ENCODE results near the gene NMUR1. TPM values are rescaled to one million over a fixed set of nuclear protein-coding genes. Genes with fewer than 3 reads are reported as not detected.
"Not testable (repeated sequence)": the region's sequence is repeated elsewhere in the genome, so short reads cannot be mapped to it uniquely, and the experiment has no call there.

NMUR1 gene
- total RNA-seq, 2 experiments from 2014 or later: 0.89 to 0.94 TPM

DNA sequence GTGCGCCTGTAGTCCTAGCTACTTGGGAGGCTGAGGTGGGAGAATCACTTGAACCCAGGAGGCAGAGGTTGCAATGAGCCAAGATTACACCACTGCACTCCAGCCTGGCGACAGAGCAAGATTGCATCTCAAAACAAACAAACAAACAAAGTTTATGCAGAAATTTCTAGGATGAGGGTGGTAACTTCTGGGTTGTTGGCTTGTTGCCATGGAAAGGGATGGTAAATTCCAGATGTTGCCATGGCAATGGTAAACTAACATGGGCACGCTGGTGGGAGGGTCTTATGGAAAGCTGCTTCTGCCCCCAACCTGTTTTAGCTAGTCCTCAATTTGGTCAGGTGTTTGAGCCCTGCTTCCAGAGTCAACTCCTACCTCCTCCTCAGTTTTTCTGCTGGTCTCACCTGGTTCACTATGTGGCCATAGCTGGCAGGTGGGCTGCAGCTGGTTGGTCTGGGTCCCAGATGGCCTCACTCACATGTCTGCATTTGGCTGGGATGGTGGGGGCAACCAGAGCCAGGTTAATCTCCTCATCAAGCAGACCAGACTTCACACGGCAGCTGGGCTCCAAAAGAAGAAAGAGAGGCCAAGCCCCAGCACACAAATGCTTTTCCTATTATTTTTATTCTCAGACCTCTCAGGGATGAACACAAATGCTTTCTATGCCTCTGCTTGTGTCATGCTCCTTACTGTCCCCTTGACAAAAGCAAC, 35.8 kb upstream of the NMUR1 start:
- H3K9me3 Mint-ChIP-seq: no peaks in the 10 kb centered on the region
- ATAC-seq (ENCODE audit: low read depth) (no peak), DNase-seq (no peak)
- H3K27me3 Mint-ChIP-seq: peaks cover 11% of the 10 kb centered on the region
- H3K36me3 Mint-ChIP-seq: no peaks in the 10 kb centered on the region
- POLR2A ChIA-PET: interaction anchor here (0.6 kb wide), 1 partner anchor 21 kb away, joined by 6 read pairs; no protein-coding TSS in a partner anchor
- H3K4me3 Mint-ChIP-seq: no peak overlapping the region
- H3K4me1 Mint-ChIP-seq: peaks cover 5% of the 10 kb centered on the region
- H3K27ac Mint-ChIP-seq: no peak overlapping the region

DNA sequence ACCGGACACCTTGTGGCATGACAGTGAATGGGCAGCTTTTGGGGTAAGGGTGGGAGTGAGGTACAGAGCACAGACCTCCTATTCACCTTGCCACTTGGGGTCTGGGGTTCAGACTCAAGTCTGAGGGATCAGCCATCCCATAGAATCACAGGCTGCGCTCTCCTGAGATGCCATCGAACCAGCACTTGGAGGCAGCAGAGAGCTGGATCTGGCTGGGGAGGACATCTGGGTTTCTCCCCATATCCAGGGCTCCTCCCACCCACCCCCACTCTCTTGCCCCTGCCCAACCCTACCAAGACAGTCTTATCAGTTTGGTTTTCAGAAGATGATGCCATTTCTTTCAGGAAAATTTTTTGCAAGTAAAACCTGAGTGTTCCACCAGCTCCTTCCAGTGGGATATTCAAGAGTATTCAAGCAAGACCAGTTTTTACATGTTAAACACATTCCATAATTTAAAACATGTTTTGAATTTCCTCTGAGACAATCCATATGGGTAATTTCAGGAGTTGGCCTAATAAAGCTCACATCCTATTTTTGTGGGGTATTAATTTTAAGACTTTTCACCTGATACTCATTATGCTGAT, 33.2 kb upstream of the NMUR1 start:
- no peaks in the 10 kb centered on the region for H3K36me3 Mint-ChIP-seq
- no peaks in the 10 kb centered on the region for H3K9me3 Mint-ChIP-seq
- DNase-seq (no peak), ATAC-seq (ENCODE audit: low read depth) (peak; percentile 71)
- H3K27ac Mint-ChIP-seq: no peak overlapping the region
- POLR2A ChIA-PET: interaction anchor here (0.6 kb wide), 2 partner anchors 9 to 111 kb away, joined by 3 to 5 read pairs; no protein-coding TSS in a partner anchor
- H3K27me3 Mint-ChIP-seq: peaks cover 9% of the 10 kb centered on the region
- H3K4me3 Mint-ChIP-seq: no peak overlapping the region
- peaks cover 1% of the 10 kb centered on the region for H3K4me1 Mint-ChIP-seq

DNA sequence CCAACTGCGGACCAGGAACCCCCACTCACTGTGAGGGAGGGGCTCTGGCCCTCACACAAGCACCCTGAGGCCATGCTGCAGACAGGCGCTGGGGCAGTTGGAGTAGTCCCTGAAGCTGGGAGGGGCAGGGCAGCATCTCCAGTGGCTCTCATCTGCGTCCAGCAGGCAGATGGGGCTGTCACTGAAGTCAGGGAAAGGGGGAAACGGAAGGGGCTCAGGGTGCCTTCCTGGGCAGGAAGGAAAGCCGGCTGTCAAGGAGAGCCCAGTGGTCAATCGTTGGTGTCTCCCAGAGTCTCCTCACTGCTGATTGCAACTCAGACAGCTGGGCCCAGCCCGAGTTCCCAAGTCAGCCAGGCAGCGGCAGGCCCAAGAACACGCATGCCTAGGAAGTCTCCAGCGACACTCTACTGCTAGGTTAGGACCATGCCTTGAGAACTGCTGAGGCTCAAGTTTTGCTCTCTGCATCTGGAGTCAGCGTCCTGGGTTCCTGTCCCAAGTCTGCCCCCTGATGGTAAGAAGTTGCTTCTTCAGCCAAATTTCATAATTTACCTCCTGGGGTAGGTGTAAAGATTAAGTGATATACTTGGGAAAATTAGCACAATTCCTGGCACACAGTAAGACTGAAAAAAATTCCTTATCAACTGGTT, 27.4 kb upstream of the NMUR1 start:
- POLR2A ChIA-PET: interaction anchor here (0.6 to 1.2 kb wide), 2 partner anchors 44 to 94 kb away, joined by 3 to 5 read pairs; partner anchors contain the start of gene NCL
- peaks cover 10% of the 10 kb centered on the region for H3K36me3 Mint-ChIP-seq
- peak overlapping the region; percentile 23 for H3K27ac Mint-ChIP-seq
- peak; percentile 51 for DNase-seq
- H3K4me1 Mint-ChIP-seq: peaks cover 17% of the 10 kb centered on the region
- no peak overlapping the region for H3K4me3 Mint-ChIP-seq
- ATAC-seq (ENCODE audit: low read depth): peak; percentile 96
- peaks cover 11% of the 10 kb centered on the region for H3K27me3 Mint-ChIP-seq
- peaks cover 9% of the 10 kb centered on the region for H3K9me3 Mint-ChIP-seq

DNA sequence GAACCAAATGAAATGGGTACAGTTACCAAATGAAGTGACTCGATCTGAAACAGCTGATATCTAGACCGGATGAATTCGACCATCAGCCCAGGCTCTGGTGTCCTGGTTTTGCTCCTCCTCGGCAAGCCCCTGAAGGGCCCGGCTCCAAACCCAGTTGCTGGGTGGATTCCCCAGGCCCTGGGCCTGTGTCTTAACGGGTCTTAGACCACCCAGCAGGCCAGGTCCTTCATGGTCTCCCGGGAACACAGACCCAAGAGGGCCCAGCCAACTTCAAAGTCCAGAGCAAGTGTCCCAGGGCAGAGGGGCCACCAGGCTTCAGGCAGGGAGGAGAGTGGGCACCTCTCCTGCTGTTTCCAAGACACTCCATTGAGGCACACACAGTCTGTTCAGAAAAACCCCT, 26.7 kb upstream of the NMUR1 start:
- H3K36me3 Mint-ChIP-seq: peaks cover 11% of the 10 kb centered on the region
- H3K4me1 Mint-ChIP-seq: peaks cover 17% of the 10 kb centered on the region
- no peak for ATAC-seq (ENCODE audit: low read depth)
- DNase-seq: no peak
- no peak overlapping the region for H3K4me3 Mint-ChIP-seq
- peaks cover 9% of the 10 kb centered on the region for H3K9me3 Mint-ChIP-seq
- H3K27ac Mint-ChIP-seq: peak overlapping the region; percentile 12
- peaks cover 12% of the 10 kb centered on the region for H3K27me3 Mint-ChIP-seq
- POLR2A ChIA-PET: interaction anchor here (0.8 to 0.9 kb wide), 2 partner anchors 23 to 93 kb away, joined by 3 to 4 read pairs; partner anchors contain the start of gene NCL

DNA sequence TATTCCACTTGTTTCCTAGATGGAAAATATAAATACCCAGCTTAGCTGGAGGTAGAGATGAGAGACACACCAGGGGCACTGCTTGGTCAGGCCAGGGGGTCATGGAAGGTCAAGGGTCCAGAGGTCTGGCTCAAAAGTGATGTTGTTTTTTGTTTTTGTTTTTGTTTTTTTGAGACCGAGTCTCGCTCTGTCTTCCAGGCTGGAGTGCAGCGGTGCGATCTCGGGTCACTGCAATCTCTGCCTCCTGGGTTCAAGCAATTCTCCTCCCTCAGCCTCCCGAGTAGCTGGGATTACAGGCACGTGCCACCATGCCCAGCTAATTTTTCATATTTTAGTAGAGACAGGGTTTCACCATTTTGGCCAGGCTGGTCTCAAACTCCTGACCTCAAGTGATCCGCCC, 26.3 kb upstream of the NMUR1 start:
- ATAC-seq (ENCODE audit: low read depth); H3K9me3 Mint-ChIP-seq; DNase-seq; H3K4me3 Mint-ChIP-seq: not testable (repeated sequence)
- POLR2A ChIA-PET: interaction anchor here (0.8 to 2.0 kb wide), 5 partner anchors 11 to 92 kb away, joined by 3 to 8 read pairs (median 4); partner anchors contain the start of gene NCL
- Mint-ChIP-seq H3K36me3 (peaks cover 11% of the 10 kb centered on the region), H3K4me1 (peaks cover 17% of the 10 kb centered on the region), H3K27ac (peak overlapping the region; percentile 12), H3K27me3 (peaks cover 13% of the 10 kb centered on the region)

DNA sequence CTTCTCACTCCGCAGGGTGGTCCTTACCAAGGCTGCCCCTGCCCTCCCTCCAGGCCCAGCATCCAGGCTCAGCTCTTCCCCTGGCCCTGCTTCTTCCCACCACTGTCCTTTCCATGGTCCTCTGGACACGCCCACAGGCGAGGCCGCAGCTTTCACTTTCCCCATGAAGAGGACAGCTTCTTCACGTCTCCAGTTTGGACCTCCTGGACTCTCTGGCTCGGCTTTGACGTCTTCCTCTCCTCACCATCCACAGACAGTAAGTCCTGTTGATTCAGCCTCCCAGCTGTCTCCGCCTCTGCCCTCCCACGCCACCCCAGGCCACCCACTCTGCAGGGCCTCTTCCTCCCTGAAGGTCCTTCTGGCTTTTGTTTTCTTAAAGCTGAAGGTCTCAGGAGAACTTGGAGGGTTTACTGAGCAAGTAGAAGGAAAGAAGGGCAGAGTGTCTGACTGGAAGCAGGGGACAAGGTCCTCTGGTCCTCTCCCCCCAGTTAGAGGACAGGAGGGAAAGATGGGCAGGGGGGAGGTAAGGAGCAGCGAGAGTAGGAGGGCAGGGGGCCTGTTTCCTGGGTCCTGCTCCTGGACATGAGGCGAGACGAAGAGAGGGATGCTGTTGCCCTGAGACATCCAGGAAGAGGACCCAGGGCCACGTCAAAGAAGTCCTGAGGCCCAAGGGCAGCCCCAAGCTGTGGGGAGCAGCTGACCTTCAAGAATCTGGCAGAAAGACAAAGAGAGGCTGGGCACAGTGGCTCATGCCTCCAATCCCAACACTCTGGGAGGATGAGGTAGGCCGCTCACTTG, 24.7 kb upstream of the NMUR1 start:
- peak overlapping the region; percentile 63 for H3K4me3 Mint-ChIP-seq
- no peak for ATAC-seq (ENCODE audit: low read depth)
- no peak for DNase-seq

DNA sequence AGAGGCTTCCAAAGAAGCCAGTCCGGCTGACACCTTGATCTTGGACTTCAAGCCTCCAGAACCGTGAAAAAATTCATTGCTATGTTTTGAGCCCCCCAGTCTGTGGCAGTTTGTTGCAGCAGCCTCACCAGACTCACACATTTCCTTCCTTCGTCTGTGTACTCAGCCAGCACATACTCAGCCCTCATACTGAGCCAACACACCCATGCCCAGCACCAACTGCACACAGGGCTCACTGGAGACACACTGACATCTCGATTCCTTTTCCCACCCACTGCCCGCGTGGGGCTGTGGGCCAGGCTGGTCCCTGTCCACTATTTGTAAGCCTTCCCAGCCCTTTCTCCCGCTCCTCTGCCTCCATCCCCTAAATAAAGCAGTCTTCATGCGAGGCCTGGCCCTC, 24.1 kb upstream of the NMUR1 start:
- DNase-seq: no peak
- Mint-ChIP-seq H3K27ac (peak overlapping the region; percentile 74), H3K4me3 (peak overlapping the region; percentile 63), H3K9me3 (peaks cover 14% of the 10 kb centered on the region), H3K27me3 (peaks cover 17% of the 10 kb centered on the region), H3K4me1 (peaks cover 23% of the 10 kb centered on the region), H3K36me3 (peaks cover 14% of the 10 kb centered on the region)
- POLR2A ChIA-PET: interaction anchor here (0.6 to 2.0 kb wide), 4 partner anchors 9 to 30 kb away, joined by 4 to 8 read pairs (median 5); no protein-coding TSS in a partner anchor
- peak; percentile 46 for ATAC-seq (ENCODE audit: low read depth)

More for the DNA sequence above, 24.7 kb upstream of the NMUR1 start:
- H3K36me3 Mint-ChIP-seq: peaks cover 14% of the 10 kb centered on the region
- peaks cover 14% of the 10 kb centered on the region for H3K9me3 Mint-ChIP-seq
- POLR2A ChIA-PET: interaction anchor here (0.6 to 2.0 kb wide), 7 partner anchors 9 to 363 kb away, joined by 3 to 8 read pairs (median 4); no protein-coding TSS in a partner anchor
- H3K27ac Mint-ChIP-seq: peak overlapping the region; percentile 74
- peaks cover 18% of the 10 kb centered on the region for H3K4me1 Mint-ChIP-seq
- peaks cover 17% of the 10 kb centered on the region for H3K27me3 Mint-ChIP-seq

DNA sequence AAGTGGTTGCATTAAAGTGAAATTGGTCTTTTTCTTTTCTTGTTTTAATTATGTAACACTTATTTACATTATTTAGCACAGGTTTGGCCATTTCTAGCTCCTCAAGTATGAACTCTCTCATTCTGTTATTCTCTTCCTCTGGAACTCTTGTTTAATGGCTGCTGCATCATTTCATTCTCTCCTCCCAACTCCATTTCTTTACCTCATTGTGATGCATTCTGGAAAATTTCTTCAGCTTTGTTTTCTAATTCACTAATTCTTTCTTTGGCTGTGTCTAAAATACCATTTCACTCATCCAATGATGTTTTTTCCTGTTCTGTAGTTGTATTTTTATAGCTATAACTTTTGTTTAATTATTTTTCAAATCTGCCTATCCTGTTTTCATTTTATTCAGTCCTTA, 22.5 kb upstream of the NMUR1 start:
- H3K4me3 Mint-ChIP-seq: no peak overlapping the region
- POLR2A ChIA-PET: interaction anchor here (0.9 to 1.4 kb wide), 3 partner anchors 10 to 89 kb away, joined by 3 to 5 read pairs (median 3); partner anchors contain the start of gene NCL
- DNase-seq (no peak), ATAC-seq (ENCODE audit: low read depth) (no peak)
- H3K36me3 Mint-ChIP-seq: peaks cover 18% of the 10 kb centered on the region
- H3K9me3 Mint-ChIP-seq: peaks cover 14% of the 10 kb centered on the region
- H3K4me1 Mint-ChIP-seq: peaks cover 27% of the 10 kb centered on the region
- H3K27me3 Mint-ChIP-seq: peaks cover 22% of the 10 kb centered on the region
- no peak overlapping the region for H3K27ac Mint-ChIP-seq

DNA sequence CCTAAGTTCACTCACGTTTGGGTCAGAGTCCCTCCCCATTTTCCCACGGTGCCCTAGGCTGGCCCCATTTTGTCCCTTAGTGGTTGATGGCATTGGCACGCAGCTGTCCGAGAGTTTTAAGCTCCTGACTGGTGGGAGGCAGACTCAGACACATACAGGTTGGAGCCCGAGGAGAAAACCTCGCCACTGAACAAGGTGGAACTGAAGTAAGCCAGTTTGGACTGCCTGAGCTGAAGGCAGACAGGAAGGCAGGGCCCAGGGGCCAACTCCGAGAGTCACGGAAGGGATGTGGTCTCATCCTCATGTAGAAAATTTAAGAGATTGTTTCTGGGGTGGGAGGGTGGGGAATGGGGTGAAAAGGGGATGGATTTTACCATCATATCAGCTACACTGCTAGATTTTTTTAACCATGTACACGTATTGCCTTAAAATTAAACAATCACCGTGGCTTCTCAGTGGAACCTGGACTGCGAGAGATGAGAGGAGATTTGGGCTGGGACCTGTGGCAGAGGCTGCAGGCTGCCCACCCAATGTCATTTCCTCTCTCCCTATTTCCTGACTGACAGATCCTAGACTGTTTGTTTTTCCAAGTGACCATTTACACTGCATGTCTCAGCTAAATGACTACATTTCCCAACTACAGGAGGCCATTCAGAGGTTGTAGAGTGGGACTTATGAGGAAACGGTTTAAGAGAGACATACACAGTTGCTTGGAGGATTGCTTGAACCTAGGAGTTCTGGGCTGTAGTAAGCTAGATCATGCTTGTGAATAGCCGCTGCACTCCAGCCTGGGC, 19.4 kb upstream of the NMUR1 start:
- POLR2A ChIA-PET: no interaction called here
- H3K36me3 Mint-ChIP-seq: peaks cover 21% of the 10 kb centered on the region
- peaks cover 36% of the 10 kb centered on the region for H3K4me1 Mint-ChIP-seq
- H3K27me3 Mint-ChIP-seq: peaks cover 21% of the 10 kb centered on the region
- no peak overlapping the region for H3K4me3 Mint-ChIP-seq
- no peak for DNase-seq
- no peak overlapping the region for H3K27ac Mint-ChIP-seq
- peaks cover 15% of the 10 kb centered on the region for H3K9me3 Mint-ChIP-seq
- no peak for ATAC-seq (ENCODE audit: low read depth)

DNA sequence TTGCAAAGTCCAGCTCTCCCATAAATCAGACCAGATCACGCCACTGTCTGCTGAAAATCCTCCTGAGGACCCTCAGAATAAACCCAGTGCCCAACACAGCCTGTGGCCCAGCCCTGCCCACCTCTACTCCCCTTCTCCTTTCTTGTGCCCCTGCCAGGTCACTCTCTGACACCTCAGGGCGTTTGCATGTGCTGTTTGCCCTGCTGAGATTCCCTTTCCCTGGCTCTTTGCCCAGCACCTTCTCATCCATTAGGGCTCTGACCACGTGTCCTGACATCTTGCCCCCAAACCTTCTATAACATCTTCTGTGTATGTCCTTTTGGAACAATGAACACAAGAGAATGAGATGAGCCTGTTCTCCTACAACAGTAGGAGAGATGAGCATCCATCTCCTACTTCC, 18.5 kb upstream of the NMUR1 start:
- peaks cover 15% of the 10 kb centered on the region for H3K9me3 Mint-ChIP-seq
- H3K27me3 Mint-ChIP-seq: peaks cover 15% of the 10 kb centered on the region
- POLR2A ChIA-PET: no interaction called here
- H3K4me3 Mint-ChIP-seq: no peak overlapping the region
- DNase-seq (no peak), ATAC-seq (ENCODE audit: low read depth) (no peak)
- peaks cover 30% of the 10 kb centered on the region for H3K4me1 Mint-ChIP-seq
- peaks cover 21% of the 10 kb centered on the region for H3K36me3 Mint-ChIP-seq
- peak overlapping the region; percentile 12 for H3K27ac Mint-ChIP-seq

DNA sequence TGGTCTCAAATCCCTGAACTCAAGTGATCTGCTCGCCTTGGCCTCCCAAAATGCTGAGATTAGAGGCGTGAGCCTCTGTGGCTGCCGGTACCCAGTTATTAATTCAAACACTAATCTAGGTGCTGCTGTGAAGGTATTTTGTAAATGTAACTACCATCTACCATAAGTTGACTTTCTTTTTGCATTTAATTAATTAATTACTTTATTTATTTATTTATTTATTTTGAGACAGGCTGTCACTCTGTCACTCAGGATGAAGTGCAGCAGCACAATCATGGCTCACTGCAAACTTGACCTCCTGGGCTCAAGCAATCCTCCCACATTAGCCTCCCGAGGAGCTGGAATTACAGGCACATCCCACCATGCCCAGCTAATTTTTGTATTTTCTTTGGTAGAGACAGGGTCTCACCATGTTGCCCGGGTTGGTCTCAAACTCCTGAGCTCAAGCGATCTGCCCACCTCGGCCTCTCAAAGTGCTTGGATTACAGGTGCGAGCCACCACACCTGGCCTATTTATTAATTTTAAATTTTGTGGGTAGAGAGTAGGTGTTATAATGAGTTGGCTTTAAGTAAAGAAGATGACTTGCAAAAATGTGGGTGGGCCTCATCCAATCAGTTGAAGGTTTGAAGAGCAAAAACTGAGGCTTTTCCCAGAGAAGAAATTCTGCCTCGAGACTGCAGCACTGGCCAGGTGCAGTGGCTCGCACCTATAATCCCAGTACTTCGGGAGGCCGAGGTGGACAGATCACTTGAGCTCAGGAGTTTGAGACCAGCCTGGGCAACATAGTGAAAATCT, 17.3 kb upstream of the NMUR1 start:
- peaks cover 15% of the 10 kb centered on the region for H3K36me3 Mint-ChIP-seq
- H3K4me1 Mint-ChIP-seq: peaks cover 33% of the 10 kb centered on the region
- no peak for DNase-seq
- no peak overlapping the region for H3K27ac Mint-ChIP-seq
- POLR2A ChIA-PET: no interaction called here
- H3K4me3 Mint-ChIP-seq: no peak overlapping the region
- ATAC-seq (ENCODE audit: low read depth): no peak
- peaks cover 11% of the 10 kb centered on the region for H3K27me3 Mint-ChIP-seq
- peaks cover 15% of the 10 kb centered on the region for H3K9me3 Mint-ChIP-seq
